SU-DHL-6 (cell line): Measurements from ENCODE around the gene ANP32B.
"Not testable (repeated sequence)": the region's sequence is repeated elsewhere in the genome, so short reads cannot be mapped to it uniquely, and the experiment has no call there.

ENCODE experiments used
- CTCF ChIP-seq: fragments of 200-600 bp; sonication (generic); IDR thresholded peaks from one replicate; pipeline ENCODE4 v1.5.1; 2017; ENCODE audit warnings: antibody characterized with exemption, mild to moderate bottlenecking, low read length, moderate library complexity; ENCODE audit not compliant: insufficient read depth, poor library complexity, severe bottlenecking
- EZH2phosphoT487 ChIP-seq: fragments of 200-600 bp; sonication (generic), shearing (Covaris generic); conservative IDR thresholded peaks from 2 replicates; pipeline ENCODE4 v1.6.1; 2018; ENCODE audit warnings: mild to moderate bottlenecking, antibody characterized with exemption, low read length, moderate library complexity, mixed read lengths

- not testable (repeated sequence) for TF ChIP-seq CTCF, EZH2phosphoT487
Measured at GRCh38 chr9:97976633-97977032, 6.5 kb upstream of the ANP32B start.
